LoVo (cell line): Measurements from ENCODE around the gene DTWD2.
"Not testable (repeated sequence)": the region's sequence is repeated elsewhere in the genome, so short reads cannot be mapped to it uniquely, and the experiment has no call there.

Experiments
- DNase-seq: peaks from one replicate; pipeline ENCODE4 v3.0.0-alpha.2; 2016; ENCODE audit warnings: low spot score

The DTWD2 gene

DNA sequence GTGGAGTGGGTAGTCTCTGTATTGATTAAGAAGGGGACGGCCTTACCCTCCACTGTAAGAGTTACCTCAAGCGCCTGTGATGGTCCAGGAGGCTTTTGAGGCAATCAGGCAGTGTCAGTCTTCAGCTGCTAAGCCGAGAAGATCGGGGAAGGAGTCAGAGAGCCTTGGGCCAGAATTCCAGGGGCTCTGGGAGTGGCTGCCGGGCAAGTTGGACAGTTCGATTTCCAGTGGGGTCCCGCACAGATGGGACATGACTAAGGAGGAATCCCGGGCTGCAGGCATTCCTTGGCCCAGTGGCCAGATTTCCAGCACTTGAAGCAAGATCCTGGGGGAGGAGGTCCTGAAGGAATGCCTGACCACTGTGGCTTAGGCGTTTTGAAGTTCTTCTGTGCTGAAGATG, 38.0 kb downstream of the DTWD2 start:
- not testable (repeated sequence) for DNase-seq

GRCh38 chr5:118946138-118946800, 42.1 kb downstream of the DTWD2 start:
- no peak for DNase-seq

GRCh38 chr5:118937393-118938061, 50.8 kb downstream of the DTWD2 start:
- peak; percentile 18 for DNase-seq

DNA sequence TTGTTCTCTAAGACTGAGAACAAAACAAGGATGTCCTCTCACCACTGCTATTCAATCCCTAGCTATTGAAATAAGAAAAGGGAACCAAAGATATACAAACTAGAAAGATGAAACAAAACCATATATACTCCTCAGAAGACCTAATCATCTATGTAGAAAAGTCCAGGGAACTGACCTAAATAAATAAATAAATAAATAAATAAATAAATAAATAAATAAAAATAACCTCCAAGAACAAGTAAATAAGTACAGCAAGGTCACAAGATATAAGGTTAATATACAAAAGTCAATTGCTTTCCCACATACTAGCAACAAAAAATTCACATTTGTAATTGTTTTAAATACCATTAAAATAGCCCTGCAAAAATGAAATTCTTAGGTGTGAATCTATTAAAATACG, 54.6 kb downstream of the DTWD2 start:
- DNase-seq = no peak

- DNase-seq = no peak
Measured at GRCh38 chr5:118931564-118931963, 56.8 kb downstream of the DTWD2 start.

- DNase-seq = no peak
Measured at GRCh38 chr5:118924006-118924389, 64.3 kb downstream of the DTWD2 start.

DNA sequence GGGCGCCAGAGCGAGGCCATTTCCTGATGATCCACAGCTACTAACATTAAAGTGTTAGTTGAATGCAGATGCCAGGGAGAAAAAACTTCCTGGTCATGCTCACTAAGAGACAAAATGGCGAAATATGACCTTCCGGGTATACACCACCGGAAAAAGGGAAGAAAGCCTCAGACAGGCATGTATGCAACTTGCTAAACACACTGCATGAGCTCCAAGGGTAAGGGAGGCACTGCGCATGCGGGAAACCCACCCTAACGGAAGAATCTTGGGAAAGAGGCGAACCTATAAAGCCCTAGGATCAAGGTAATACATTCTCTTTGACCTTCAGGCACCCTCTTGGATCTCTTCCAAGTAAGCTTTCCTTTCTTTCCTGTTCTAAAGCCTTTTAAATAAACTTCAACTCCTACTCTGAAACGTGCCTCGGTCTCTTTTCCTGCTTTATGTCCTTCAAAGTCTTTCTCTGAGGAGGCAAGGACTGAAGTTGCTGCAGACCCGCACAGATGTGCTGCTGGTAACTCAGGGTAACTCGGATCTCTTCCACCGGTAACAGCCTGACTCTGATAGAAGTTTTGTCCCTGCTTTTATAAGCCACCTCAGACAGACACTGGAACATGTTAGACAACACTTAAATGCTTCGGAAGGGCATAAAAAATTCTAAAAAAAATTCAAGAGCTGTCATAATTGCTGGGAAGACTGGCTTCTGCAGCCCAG, 64.9 kb downstream of the DTWD2 start:
- no peak for DNase-seq

DNA sequence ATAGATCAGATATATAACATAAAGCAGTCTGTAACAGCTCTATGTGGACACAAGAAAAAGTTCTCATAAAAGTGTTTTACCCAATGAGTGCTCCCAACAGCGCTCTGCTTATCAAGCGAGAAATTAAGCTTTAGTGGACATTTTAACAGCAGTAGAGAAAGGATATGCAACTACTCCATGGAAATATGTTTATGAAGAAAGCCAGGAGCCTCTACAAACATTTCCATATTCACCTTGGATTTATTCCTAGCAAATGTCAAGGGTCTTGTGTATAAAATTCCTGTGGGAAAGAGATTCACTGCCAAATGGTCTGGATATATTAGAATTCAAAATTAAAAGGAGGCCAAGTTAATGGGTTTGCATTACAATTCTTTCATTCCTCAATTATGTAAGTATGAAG, 66.5 kb downstream of the DTWD2 start:
- no peak for DNase-seq

DNA sequence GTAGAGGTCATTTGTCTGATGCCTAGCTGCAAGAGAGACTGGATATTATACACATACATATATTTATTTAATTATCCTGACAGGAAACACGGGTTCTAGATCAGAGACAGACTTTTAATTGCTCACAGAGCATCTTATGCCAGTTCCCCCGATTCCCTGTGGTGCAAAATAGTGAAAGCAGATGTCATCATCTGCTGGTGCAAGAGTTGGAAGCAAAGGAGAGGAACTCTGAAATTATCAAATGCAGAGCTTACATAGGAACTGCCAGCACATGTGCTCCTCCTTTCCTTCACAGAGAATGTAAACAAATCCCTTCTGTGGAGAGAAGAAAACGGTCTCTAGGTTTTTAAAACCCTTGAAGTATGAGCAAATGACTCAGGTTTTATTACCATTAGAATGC, 69.3 kb downstream of the DTWD2 start:
- no peak for DNase-seq

DNA sequence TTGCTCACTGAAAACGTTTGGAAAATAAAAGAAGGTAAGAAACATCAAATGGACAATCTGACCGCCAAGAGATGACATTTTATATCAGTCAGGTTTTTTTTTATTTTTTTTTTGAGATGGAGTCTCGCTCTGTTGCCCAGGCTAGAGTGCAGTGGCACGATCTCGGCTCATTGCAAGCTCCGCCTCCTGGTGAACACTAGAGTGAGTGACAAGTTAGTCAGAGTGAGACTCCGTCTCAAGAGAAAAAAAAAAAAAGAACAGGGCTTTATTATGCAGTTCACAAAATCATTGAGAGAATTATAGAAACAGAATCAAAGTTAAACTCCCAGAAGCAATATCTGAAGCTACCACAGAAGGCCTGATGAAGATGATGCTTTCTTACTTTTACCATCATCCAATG, 70.1 kb downstream of the DTWD2 start:
- DNase-seq = no peak

GRCh38 chr5:118907536-118907935, 80.8 kb downstream of the DTWD2 start:
- not testable (repeated sequence) for DNase-seq

DNA sequence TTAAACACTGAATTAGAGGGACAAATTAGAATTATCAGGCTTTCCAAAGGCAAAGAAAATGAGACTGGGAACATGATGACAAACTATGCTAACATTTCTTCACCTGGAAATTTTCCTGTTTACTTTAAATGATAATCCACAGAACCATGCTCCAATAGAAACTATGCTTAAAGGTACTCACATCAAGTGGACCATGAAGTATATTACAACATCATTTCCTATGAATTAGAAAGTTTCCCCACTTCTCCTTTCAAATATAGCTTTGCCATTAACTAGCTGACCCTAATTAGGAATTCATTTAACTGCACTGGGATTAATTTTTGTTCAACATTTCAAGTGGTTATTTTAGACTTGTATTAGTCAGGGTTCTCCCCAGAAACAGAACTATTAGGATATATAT, 81.4 kb downstream of the DTWD2 start:
- DNase-seq = no peak

GRCh38 chr5:118905196-118905595, 83.2 kb downstream of the DTWD2 start:
- DNase-seq = no peak

DNA sequence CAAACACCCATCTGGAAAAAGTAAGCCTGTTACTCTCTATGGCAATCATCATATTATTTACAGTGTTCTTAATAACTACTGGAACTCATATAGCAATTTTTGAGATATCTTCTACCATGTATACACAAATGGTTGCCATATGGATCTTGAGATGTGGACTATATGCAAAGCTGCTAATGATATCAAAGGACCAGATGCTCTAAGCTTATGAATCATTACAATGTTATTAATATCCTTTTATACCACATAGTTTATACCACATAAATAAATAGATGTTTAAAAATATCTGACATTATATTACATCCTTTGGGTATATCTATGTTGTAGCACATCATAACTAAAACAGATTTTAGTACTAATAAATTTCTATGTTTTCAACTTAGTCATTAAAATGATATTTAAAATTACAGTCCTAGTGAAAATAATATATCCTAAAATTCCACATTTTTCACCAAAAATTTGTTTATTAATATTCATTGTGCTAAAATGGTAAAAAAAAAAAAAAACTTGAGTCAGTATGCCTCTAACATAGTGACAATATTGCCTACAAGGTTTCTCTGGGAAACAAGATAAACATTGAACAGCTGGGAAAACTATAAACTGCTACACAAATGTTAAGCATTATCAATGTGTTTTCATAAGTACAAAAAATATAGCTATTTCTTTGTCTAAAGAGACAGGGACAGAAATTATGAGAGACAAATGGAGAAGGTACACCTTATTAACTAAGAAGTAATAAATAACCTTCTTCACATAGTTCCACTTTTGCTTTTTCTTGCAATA, 85.5 kb downstream of the DTWD2 start:
- no peak for DNase-seq

GRCh38 chr5:118894709-118895108, 93.6 kb downstream of the DTWD2 start:
- no peak for DNase-seq

DNA sequence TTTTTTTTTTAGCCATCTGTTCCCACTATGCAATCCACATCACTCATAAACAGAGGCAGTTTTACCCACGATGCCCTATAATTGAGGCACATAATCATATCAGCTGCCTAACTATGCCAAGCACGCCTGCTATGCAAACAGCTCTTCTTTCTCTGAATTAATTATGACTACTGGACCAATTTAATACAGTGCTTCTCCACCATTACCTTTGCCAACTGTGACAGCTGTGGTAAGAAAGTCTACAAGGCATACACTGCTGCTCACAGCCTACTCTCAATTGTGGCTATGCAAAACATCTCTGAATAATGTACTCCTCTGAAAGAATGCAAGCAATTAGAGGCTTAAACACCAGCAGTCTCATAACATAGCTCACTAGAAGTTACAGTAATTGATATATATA, 97.1 kb downstream of the DTWD2 start:
- DNase-seq = no peak

GRCh38 chr5:118889165-118889564, 99.2 kb downstream of the DTWD2 start:
- no peak for DNase-seq

GRCh38 chr5:118888556-118888955, 99.8 kb downstream of the DTWD2 start:
- DNase-seq = no peak

GRCh38 chr5:118883362-118883761, 105.0 kb downstream of the DTWD2 start:
- DNase-seq = no peak

DNA sequence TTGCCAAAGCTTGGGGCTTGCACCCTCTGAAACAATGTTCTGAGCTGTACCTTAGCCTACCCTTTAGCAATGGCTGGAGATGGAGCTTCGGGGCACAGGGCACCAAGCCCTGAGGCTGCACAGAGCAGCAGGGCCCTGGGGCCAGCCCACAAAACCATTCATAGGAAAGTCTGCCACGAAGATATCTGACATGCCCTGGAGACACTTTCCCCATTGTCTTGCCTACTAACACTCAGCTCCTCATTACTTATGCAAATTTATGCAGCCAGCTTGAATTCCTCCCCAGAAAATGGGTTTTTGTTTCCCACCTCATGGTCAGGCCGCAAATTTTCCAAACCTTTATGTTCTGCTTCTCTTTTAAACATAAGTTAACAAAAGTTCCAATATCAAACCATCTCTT, 105.7 kb downstream of the DTWD2 start:
- DNase-seq = no peak

GRCh38 chr5:118876852-118877251, 111.5 kb downstream of the DTWD2 start:
- DNase-seq = not testable (repeated sequence)

- DNase-seq = no peak
Measured at GRCh38 chr5:118875131-118875530, 113.2 kb downstream of the DTWD2 start.

DNA sequence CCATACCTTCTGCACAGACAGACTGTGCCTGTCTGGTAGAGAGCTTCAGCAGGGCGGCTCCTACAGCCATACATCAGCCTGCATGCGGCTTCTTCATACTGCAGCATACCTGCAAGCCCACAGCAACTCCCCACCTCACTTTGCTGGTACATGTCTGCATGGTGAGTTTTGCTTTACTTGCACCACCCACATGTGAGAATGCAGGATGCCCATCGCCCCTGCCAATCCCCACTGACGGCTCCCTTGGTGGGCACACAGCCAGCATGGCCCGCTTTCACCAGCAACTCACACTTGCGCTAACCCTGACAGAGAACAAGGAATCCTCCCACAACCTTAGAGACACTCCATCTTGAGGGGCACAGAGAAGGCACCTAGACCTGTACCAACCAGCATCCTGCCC, 114.9 kb downstream of the DTWD2 start:
- DNase-seq = no peak
